Middle frontal gyrus (tissue), 1 donor: ENCODE data around the gene FCER1G.
A peak's percentile ranks its signal among the peaks of the same experiment; 100 is the strongest.
"Not testable (repeated sequence)": the region's sequence is repeated elsewhere in the genome, so short reads cannot be mapped to it uniquely, and the experiment has no call there.

Experiments used
- DNase-seq: peaks from one replicate; pipeline ENCODE4 v3.0.0-alpha.2; 2015; ENCODE audit warnings: low spot score; ENCODE audit errors: extremely low spot score

Gene FCER1G

DNA sequence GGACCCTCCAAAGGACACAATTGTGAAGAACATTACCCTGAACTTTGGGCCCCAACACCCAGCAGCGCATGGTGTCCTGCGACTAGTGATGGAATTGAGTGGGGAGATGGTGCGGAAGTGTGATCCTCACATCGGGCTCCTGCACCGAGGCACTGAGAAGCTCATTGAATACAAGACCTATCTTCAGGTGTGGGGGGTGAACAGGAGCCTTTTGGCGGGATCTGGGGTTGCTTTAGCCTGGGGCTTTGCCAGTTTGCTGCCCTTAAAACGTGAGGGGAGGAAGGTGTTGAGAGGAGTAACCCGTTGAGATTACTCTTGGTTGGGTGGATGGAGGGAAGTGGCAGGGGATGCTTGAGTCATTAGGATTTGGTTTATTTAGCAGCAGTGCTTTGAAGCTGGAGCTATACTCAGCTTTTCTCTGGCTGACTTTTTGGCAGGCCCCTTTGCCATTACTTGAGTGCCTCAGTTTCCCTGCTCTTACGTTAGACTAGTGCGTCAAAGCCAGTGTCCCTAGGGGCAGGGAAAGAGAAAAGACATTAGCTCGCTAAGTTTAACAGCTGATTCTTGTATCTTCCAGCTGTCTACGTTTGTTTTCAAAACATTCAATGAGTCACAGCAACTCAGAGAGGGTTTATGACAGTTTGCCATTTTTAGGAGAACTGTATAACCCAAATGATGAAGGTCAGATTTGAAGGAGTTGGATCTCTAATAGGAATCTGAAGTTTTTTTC lies 8.5 kb upstream of the FCER1G start:
- DNase-seq, result no peak

- DNase-seq, result no peak
Observed at GRCh38 chr1:161207173-161207572, 7.9 kb upstream of the FCER1G start.

DNA sequence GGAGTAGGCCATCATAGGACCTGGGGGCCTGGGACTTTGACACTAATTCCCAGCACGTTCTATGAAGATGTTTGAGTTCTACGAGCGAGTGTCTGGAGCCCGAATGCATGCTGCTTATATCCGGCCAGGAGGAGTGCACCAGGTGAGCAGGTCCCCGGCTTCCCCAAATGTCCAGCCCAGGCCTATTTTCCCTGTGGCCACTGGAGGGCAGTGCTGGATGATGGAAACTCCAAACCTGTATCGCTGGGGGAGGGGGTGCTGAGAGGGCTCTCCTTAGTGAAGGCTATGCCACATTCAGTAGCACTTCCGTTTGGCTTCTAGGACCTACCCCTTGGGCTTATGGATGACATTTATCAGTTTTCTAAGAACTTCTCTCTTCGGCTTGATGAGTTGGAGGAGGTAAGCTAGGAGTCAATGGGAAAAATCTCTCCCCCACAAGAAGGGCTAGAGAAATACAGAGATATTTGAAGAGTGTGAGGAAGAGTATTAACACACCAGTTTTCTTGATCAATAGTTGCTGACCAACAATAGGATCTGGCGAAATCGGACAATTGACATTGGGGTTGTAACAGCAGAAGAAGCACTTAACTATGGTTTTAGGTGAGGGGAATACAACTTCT lies 5.2 kb upstream of the FCER1G start:
- peak; percentile 62 for DNase-seq

DNA sequence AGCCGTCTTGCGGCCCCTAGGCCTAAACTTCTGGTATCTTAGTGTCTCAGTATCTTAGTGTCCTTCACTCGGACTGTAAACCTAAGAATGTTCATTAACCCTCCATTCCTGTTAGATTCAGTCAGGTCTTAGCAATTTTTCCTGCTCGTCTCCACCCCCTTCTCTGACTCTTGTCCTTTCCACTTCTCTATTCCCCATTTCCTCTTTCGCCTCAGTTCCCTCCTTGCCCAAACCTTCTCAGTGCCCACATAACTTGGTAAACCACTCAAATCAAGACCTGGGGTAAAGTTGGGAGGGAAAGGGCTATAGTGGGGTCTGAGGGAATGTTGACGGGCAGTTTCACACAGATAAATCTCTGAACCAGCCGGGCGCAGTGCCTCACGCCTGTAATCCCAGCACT lies 726 bp upstream of the FCER1G start:
- no peak for DNase-seq

DNA sequence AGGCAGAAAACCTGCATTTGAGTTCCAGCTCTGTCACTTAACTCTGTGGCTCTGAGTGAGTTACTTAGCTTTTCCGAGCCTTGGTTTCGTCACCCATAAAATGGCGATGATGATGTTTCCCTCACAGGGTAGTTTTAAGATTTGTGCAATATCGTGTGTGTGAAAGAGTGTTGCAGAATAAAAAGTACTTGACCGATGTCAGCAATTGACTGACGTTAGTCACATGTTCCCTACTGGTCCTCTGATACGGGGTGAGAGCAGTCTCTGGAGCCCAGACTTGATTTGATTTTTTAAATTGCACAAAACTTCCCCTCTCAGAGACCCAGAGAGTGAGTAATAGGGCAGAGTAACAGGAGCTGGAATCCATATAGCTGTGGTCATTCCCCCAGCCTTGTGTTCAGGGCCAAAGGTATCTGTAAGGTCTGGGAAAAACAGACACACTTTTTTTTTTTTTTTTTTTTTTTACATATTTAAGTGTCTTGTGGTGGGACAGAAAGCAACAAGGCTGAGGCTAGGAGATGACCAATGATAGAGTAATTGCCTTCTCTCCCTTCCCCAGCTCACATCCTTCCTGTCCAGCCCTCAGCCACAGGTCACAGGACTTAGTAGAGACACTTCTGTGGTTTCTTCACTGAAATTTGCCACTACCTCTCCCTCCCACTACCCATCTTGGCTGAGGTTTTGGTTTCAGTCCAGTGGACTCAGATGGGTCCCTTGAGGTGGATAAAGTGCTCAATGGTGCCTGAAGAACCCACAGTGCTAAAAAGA lies 2.0 kb downstream of the FCER1G start:
- DNase-seq, result no peak

GRCh38 chr1:161217831-161218230 lies 2.7 kb downstream of the FCER1G start:
- DNase-seq, result no peak

DNA sequence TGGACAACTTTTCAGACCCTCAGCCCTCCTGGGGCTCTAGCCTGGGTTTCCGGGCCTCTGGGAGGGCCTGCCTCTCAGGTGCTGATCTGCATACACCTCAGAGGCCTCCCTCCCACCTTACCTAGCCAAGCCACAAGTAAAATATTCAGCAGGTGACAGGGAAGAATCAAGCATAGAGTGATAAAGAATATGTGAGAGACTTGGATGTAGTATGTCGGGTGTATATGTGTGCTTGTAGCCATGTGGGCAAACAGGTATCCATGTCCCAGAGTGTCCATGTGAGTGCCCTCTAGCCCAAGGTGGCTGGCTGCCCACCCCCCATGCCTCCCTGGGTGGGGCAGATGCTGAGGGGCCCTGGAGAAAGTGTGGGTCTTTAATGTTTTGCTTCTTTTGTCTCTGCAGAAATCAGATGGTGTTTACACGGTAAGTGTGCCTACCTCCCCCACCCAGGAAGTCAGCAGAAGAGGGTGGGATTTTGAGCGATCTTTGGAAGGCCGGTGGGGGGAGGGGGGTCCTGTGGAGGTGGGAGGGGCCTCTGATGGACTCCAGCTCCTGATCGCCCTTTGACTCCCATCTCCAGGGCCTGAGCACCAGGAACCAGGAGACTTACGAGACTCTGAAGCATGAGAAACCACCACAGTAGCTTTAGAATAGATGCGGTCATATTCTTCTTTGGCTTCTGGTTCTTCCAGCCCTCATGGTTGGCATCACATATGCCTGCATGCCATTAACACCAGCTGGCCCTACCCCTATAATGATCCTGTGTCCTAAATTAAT lies 3.4 kb downstream of the FCER1G start:
- DNase-seq, result no peak

GRCh38 chr1:161219078-161219892 lies 4.2 kb downstream of the FCER1G start:
- no peak for DNase-seq

DNA sequence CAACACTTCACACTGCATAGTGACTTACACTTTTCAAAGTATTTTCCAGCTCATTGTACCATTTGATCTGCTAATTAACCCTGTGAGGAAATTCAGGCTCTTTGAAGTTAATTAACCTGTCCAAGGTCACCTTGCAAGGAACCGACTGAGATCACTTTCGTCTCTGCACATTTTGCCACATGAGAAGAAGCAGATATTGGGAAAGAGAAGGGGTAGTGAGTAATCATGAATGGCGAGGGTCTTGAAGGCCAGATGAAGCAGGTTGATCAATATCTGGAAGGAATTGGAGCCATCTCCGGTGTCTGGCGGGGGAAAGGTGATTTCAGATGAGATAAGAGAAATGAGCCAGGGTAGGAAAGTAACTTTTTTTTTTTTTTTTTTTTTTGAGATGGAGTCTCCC lies 4.9 kb downstream of the FCER1G start:
- DNase-seq, result no peak

DNA sequence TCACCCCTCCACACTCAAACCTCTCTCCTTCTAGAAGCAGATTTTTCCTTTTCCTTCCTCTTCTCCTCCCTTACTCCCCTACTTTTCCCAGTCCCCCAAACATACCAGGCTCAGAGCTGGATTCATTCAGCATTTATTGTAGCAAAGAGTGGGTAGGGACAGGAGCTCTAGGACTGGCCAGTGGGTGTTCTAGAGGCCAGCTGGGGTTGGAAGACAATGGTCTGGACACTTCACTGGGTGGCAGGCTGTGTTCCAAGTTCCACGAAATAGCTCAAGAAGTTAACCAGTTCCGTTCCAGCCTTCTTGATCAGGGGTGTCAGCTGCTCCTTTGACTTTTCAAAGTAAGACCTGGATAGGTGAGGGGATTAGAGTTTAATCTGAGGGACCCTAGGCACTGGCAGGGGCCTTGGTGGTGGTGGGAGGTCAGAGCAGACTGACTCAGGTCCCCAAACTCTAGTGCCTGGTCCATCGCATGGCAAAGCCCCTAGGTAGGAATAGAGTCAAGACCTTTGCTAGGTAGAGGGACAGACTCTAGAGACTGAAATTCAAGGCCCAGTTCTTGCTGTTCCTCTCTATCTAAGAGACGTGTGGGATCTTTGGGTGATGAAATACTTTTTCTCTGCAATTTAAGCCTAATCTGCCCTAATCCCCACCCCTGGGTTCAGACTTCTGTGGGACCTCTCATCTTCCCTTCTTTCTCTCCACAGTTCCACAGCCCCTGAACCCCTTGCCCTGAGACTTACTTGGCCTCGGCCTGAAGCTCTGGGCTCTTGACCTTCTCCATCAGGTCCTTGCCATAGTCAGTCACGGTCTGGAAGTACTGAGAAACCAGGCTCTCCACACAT lies 7.3 kb downstream of the FCER1G start:
- no peak for DNase-seq

- DNase-seq, result no peak
Observed at GRCh38 chr1:161223805-161224694, 9.0 kb downstream of the FCER1G start.

- DNase-seq, result not testable (repeated sequence)
Observed at GRCh38 chr1:161224695-161225087, 9.6 kb downstream of the FCER1G start.

GRCh38 chr1:161225178-161225533 lies 10.1 kb downstream of the FCER1G start:
- DNase-seq, result no peak

DNA sequence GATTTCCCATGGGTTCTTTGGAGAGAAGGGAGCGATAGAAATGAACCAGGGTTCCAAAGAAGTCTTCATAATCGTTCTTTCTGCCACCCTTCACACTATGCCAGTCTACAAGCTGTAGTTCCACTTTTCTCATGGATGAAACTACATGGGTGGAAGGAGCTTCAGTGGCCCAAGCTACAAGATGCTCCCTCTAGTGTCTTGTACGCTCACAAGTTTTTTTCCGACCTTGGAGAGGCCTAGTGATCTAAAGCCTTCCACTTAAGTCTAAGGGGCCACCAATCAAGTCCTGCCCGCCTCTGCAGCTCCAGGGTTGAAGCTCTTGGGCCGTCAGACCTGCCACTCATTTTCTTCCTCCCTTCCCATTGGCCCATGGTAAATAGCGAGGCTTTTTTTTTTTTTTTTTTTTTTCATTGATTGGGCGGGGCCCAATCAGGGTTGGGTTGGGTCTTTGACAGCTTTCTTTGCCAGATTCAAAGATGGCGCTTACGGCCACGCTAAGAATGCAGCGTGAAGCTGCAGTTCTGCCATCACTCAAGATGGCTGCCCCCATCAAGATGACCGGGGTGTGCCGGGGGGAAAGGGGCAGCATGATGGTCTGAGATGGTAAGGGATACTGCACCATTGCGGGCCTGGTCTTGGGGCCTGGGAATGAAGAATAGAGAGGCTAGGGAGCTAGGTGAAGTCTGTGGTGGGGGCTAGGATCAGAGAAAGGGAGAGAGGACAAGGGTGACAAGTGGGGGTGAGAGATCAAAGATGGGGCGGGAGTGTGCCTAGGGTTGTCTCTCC lies 10.6 kb downstream of the FCER1G start, which contains the start of gene TOMM40L:
Gene TOMM40L, plus strand, starts transcription at position 527 of the 786 bp plus-strand sequence. CDS start 430 bp downstream, outside the sequence.
- DNase-seq, result peak; percentile 92

GRCh38 chr1:161226320-161226711 lies 11.2 kb downstream of the FCER1G start:
- no peak for DNase-seq

- no peak for DNase-seq
Observed at GRCh38 chr1:161226759-161227158, 11.7 kb downstream of the FCER1G start.

DNA sequence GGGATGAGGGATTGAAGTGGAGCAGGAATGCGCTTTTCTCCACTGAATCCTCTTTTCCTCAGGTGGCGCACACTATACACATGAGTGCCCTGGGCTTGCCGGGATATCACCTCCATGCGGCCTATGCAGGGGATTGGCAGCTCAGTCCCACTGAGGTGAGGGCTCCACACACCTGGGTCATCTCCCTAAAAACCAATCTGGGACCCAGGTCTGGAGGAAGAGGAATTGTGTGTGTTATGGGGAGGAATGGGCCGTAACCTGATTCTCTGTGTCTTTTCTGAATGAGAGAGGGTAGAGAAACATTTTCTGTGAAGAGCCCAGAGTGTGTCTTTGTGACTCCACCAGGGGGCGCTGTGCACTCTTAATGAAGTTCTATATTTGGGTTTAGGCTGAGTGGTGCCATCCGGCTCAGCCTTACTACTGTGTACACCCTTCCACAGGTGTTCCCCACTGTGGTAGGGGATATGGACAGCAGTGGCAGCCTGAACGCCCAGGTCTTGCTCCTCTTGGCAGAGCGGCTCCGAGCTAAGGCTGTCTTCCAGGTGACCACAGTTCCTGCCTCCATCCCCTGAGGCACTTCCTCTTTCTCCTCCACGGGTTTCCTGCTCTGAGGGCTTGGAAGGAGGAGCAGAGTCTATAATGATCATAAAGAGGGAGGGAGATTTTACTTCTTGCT lies 12.2 kb downstream of the FCER1G start:
- DNase-seq, result peak; percentile 44
